NCI-H2227 (cell line): ENCODE data around the gene PTH1R.

Source experiments
- DNase-seq: peaks from one replicate; lab custom pipeline; 2025; ENCODE audit not compliant: unreplicated experiment; lab: John Stamatoyannopoulos, UW

The PTH1R gene

DNA sequence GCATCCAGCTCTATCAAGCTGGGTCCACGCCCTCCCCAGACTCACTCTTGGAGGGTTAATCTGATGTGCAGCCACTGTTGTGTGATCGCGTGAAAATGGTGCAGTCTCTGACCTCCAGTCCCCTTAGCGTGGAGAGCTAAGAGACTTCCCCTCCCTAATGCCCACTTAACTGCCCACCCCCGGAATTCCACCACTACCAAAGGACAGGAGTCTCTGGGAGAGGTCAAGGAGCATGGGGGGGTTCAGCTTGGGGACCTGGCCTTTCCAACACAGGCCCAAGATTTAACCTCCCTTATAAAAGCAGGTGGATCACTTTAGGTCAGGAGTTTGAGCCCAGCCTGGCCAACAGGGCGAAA, 50.2 kb downstream of the PTH1R start:
- no peak for DNase-seq

DNA sequence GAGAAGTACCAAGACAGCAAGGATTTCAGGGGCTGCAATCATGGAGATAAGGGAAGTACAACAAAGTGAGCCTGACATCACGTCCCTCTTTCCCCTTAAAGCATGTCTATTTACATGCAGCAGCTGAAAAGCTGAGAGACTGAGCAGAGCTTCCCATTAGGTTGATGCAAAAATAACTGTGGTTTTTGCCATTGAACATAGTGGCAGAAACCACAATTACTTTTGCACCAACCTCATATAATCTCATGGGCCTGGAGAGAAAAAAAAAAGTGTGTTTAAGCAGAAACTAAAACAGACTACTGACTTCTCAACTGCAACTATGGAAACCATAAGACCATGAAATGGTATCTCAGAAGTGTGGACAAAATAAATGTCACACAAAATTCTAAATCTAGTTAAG, 50.8 kb downstream of the PTH1R start:
- DNase-seq = no peak

DNA sequence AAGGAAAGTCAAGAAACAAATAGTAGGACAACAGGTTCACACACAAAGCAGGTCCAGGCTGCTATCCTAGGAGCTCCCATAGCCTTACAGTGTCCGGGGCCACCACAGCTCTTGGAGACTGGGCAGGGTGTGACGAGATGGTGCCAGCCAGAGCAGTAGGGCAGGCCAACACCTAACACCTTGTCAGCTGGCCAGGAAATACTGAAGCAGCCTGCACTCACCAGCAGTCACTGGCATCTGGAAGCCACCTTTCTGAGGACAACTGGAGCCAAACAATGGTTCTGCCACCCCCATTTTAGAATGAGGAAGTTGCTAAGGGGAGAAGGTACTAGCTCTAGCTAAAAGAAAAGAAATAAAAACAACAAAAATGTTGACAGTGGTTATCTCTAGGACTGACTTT, 51.8 kb downstream of the PTH1R start:
- no peak for DNase-seq

DNA sequence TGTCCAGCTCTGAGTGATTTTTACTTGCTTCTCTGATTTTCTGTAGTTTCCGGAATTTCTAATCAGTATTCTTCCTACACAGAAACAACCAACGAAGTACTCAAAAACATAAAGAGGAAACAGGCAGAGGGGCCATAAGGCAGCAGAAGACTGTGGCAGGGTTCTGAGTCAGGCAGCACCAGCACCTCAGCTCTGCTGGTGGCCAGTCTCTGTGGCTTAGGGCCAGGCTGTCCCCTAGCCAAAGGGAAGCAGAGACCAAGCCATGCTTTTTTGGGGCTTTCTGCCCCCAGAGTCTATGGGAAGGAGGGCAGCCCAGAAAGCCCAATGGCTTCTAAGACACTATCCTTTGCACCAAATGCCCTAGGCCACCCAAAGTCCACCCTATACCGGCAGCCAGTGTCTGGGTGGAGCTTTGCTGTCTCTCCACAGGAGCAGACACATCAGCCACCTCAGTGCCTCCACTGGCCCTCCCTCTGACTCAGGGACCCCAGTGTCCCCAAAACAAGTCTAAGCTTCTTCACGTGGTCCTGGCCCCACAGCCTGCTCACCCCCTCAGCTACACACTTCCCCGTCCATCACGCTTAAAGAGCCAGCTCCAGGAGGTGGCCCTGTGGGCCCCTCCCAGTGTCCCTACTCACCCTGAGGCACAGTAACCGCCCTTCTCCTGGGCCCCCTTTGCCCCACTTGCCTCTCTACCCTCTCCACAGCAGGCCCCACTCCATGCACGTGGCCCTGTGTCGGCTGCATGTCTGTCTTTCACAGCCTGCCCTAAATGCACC, 52.8 kb downstream of the PTH1R start:
- no peak for DNase-seq

DNA sequence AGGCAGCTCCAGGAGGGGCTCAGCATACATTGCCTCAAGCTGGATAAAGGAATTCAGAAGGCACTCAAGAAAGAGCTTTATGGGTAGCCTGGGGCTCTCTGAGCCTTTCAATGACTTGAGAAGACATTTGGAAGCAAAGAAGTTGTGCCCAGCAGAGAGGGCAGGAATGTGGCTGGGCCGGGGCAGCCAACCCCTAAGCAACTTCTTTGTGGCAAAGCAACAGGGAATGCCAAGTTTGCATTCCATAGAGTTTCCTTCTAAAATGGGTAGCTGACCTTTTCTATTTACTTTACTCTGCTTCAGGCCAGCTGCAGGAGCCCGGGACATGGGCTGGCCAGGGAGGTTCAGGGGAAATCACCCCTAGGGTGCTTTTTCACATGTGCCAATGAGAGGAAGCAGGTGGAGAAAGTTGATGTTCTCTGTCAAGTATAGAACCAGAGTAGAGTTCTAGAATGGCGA, 53.5 kb downstream of the PTH1R start:
- no peak for DNase-seq

DNA sequence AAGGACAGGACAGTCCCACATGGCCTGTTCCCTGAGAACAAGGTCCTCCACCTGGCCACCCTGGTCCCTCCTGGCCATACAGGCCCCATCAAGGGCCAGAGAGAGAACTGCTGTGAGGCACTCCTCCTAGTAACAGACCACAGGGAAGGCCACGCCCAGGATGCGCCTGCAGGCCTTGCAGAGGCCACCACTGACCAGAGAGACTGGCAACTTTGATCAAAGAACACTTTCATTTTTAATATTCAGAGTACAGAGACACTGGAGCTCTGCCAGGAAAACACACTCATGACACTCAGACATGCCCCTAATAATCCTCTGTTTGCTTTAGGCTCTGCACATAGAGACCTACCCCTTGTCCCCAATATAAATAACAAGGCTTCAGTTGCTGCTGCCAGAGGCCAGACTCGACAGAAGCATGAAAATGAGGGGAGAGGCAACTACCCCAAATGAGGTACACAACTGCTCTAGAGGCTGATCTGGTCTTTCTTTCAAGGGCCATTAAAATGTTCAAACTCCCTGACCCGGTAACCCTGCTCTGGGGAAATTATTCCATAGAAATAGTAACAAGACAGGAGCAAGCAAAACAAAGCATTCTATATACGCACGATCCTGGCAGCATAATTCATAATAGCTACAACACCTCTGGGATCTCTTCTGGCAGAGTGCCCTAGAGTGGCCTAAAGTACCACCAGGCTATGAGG, 54.3 kb downstream of the PTH1R start:
- peak; percentile 27 for DNase-seq

DNA sequence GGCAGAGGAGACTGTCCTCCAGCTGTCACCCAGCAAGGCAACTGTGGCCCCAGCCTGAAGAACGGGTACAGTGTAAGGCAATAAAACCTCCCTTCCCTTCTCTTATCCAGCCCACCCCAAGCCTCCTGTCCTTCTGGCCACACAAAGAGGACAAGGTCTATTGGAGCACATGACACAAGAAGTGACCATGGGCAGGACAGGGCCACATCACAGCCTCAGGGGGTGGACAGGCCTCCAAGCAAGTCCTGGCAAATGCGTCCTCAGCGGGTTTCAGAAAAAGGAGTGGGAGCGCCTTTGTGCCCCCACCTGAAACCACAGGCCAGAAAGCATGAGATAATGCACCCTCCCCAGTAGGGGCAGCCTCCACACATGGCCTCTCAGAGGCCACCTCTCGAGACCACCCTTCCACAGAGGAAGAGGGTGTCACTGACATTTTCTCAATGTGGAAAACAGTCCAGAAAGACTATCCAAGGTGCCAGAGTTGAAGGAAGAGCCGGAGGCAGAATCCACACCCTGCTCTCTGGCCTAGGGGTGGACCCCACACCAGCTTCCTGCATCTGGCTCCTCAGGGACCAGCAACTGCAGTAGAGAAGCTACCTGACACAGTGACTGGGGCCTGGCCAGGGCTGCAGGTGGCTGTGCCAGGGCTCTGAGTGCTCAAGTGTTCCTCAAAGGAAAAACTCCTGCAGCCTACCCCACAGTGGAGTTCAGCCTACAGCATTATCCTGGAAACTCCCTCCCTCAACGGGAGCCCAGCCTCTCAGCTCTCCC, 55.1 kb downstream of the PTH1R start:
- DNase-seq = no peak

DNA sequence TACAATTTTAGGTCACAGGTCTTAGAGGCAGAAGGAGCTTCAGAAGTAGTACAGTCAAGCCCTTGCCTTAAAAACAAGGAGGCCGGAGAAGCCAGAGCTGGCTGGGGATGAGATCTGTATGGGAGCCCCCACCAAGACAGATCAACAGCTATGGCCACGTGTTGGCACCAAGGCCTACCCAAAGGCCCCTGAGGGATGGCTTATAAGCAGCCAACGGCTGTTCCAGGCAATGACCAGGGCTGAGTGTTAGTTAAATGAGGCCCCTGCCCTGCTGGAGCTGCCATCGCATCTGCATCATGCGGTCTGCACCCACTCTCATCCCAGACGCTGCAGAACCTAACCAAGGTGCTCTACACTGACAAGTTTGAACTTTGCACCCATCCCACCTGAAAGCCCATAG, 55.7 kb downstream of the PTH1R start:
- DNase-seq = no peak

DNA sequence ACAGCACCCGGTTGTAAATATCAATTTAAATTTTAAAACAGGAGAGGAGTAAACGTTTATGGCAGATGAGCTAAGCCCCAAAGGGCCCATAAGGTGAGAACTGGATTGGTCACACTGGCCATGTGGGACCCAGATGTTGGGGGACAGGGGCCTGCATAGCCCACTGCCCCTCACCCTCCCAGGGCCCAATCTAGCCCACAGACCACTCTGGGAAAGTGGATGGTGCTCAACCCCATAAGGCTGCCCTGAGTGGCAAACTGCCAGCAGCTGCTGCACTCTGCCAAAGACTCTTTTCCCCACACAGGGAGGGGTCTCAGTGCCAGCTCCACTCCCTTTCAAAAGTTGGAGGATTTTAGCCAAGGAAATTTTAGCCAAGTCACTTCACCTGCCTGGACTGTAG, 56.6 kb downstream of the PTH1R start:
- DNase-seq = no peak

DNA sequence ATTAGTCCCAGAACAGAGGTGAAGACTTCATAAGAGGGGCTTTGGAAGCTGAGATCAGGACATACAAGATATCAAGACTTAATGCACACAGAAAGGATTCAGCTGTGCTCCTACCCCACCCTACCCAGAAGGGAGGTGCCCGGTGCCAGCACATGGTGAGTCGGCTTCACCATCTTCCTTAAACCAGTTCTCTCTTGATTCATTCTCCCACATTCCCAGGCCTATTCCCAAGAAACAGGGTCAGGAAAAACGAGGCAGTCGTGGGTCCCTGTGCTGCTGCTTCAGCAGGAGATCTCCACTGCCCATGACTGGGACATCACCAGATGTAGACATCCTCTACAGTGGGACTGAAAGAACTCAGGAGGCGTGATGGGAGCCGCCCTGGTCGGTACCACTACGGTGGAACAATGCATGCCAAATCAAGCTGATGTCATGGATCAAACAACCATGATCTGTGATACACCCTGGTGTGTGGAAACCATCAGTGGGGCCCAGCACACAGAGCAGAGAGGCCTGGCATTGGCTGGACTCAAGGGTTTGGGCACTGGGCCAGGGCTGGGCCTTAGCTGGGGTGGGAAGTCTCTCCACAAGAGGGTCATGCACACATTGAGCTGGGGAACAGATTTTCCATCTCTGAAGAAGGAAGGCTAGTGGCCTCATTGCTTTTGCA, 57.1 kb downstream of the PTH1R start:
- no peak for DNase-seq

DNA sequence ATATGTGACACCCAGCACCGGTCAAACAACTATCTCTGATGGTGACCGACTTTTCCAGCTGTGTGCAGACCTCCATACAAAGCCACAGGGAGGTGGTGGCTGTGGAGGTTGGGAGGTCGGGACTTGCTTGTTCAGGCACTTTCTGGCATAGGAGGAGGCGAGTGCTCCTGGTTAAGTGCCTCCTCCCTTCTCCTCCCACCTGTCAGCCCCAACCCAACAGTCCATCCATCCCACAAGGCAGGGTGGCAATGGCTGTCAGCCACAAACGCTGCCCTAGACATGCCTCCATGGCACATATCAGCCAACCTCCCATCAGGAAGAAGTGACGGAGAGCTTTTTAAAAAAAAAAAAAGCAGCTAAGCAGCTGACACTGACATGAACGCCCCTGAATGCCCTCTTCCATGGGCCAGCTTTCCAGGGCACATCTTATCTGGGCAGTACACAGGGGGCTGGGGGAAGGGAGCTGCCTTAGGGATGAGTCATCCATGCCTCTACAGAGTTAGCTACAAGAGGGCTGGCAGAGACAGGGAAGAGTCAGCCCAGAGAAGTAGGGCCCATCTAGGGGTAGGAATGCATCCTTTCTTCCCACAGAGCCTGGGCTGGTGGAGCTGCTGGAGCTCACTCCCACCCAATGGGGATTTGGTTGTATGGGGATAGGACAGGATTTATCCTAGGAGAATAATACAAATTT, 57.8 kb downstream of the PTH1R start:
- DNase-seq = peak; percentile 16

DNA sequence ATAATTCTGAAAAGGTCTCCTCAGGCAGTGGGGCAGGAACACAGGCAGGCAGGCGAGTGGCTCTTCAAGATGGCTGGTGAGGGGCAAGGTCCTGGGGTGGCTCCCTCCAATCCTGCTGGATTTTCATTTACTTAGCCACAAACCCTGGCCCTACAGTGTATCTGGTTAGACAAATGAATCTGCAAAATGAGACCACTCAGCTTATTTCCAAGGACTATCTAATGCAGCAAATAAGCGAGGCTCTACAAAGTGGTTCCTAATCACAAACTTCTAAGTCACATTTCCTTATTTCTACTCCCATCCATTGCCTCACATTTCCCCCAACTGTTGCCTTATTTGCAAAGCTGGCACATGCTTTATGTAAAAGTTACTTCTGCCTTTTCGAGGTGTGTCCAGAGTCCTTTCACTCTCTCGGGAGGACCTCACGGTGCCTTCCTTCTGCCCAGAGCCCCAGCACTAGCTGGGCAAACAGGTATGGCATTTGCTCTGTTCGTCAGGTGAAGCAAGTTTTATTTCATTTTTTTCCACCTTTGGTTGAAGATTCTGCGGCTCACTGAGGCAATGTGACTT, 58.6 kb downstream of the PTH1R start:
- no peak for DNase-seq

DNA sequence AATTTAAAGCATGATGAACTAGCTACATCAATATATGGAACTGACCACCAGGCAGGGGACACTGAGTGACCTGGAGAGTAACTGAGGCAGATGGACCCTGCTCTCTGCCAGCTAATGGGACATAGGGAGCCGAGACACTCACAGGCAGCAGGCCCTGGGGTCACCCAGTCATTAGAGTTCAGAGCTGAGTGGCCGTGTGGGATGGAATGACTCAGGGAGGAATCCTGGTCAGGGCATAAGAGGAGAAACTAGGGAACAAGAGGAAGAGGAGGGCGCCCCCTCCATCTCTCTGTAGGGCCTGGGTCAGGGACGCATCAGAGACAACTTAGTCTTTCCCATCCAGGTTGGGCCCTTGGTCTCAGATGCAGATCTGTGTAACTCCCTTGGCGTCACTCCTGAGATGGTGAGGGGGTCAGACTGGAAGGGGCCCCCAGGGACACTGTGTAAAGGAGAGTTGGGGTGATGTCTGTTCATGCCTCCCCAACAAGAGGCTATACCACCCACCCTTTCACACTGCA, 59.3 kb downstream of the PTH1R start:
- DNase-seq = no peak

DNA sequence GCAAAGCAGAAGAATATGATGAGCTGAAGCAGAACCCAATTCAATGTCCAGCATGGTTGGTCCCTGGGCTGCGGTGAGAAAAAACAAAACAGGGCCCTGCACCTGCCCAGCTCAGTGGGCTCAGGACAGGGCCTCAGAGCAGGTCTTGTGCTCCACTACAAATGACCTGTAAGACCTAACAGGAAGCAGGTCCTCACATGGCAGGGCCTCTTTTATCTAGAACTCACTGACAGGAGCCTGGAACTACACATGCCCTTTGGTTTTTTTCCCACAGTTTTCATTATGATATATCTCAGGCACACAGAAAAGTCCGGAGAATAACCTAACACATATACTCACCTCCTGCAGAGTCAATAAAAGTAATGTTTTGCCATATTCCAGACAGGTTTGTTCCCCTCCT, 60.6 kb downstream of the PTH1R start:
- DNase-seq = no peak

DNA sequence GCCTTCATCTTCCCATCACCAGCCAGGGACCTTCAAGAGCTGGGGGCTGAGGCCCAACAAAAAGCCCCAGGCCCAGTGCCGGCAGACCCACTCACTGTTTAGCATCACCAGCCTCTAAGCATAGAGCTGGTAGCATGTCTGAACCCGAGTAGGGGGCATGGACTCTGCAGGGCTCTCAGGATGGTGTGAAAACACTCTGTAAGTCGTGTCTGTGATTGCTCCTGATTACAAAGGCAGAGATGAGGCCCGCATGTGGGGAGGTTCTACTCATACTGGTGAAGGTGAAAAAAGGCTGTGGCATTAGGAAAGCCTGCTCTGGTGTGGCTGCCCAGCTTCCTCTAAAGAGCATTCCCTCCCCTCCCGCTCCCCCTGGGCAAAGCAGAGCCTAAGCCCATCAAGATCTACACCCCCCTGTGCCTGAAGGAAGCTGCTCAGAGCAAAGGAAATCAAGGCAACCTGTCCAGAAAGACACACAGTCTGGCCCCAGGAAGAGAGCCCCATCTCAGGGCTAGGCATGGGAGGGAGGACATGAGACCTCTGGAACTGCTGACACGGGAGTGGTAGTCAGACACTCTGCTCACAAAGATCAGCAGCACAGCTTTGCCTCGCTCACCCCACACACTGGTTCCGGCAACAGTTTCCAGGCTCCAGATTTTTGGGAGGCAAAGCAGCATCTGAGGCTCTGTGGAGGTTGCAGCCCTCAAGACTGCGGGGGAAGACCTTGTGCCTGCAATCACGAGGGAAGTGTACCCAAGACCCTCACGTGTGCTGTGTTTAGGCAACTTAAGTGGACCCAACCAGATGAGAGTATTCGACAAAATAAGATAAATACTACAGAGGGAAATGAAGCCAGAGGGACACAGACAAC, 62.3 kb downstream of the PTH1R start:
- DNase-seq = no peak

DNA sequence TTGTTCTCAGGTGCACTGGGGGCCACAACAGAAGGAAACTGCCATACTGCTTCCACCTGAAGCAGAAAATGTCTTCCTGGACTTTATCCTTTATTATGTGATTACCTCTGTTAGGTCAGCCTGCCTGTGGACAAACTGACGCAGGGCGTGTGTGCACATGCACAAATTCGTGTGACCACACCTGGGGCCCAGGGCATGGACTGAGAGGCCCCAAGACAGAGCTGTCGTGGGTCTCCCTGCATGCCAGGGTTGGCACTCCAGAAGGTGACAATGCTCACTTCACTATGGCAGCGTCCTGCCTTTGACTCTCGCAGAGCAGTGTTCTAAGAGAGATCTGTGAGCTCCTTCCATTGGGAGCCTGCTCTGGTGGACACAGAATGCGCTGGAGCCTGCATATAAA, 64.6 kb downstream of the PTH1R start:
- DNase-seq = no peak

DNA sequence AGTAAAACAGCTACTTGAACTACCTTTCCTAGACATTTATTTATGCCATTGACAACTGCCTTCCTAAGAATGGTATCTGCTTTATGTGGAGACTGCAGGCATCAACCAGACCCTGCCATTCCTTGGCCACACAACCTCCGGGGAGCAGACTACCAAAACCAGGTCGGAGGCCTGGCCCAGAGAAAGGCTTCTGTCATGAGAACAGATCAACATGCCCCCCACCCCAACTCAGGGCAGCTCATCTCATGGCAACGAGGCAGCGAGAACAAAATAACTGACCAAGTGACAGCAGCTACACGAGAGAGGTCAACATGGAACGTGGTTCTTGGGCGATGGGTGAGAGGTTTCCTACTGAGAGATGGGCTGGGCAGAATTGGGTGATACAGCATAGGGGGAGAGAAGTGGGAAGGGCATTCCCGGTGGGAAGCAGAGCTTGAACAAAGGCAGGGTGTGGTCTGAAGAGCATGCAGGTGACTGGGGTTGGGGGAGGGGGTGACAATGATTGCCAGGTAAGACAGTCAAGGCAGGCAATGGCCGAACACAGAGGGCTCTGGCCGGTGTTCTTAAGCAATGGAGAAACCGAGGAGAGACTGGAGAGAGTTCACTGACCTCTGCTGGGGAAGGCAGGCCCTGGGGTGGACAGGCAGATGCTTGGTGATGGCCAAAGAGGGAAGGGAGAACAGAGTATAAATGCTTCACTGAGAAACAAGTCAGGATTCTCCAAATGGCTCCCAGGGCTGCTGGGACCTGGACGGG, 65.1 kb downstream of the PTH1R start:
- no peak for DNase-seq
